ENCODE results near the gene PTPN3.
A peak's percentile ranks its signal among the peaks of the same experiment; 100 is the strongest.

The PTPN3 gene

GRCh38 chr9:109421026-109421970, 76.8 kb downstream of the PTPN3 start:
- DNase-seq: no peak

GRCh38 chr9:109419531-109419930, 78.6 kb downstream of the PTPN3 start:
- no peak for DNase-seq

GRCh38 chr9:109418827-109419226, 79.3 kb downstream of the PTPN3 start:
- no peak for DNase-seq

GRCh38 chr9:109417585-109418544, 80.2 kb downstream of the PTPN3 start:
- no peak for DNase-seq

GRCh38 chr9:109417054-109417453, 81.1 kb downstream of the PTPN3 start:
- peak in 1 of 2 donors; percentile 31 for DNase-seq

- no peak for DNase-seq
These were observed 81.9 kb downstream of the PTPN3 start for GRCh38 chr9:109416135-109416706.

- no peak for DNase-seq
These were observed 83.9 kb downstream of the PTPN3 start for GRCh38 chr9:109414125-109414785.

- peak in 1 of 2 donors; percentile 35 for DNase-seq
These were observed 86.2 kb downstream of the PTPN3 start for GRCh38 chr9:109411798-109412352.

- no peak for DNase-seq
These were observed 86.9 kb downstream of the PTPN3 start for GRCh38 chr9:109411069-109411761.

GRCh38 chr9:109409773-109410397, 88.2 kb downstream of the PTPN3 start:
- DNase-seq: no peak

GRCh38 chr9:109408759-109409462, 89.2 kb downstream of the PTPN3 start:
- no peak for DNase-seq

- no peak for DNase-seq
These were observed 94.3 kb downstream of the PTPN3 start for GRCh38 chr9:109403766-109404320.

- no peak for DNase-seq
These were observed 95.0 kb downstream of the PTPN3 start for GRCh38 chr9:109403116-109403515.

GRCh38 chr9:109401990-109402318, 96.2 kb downstream of the PTPN3 start:
- no peak for DNase-seq

- DNase-seq: peak in 1 of 2 donors; percentile 9
These were observed 96.7 kb downstream of the PTPN3 start for GRCh38 chr9:109401169-109401989.

- DNase-seq: no peak
These were observed 98.8 kb downstream of the PTPN3 start for GRCh38 chr9:109399258-109399767.

- DNase-seq: peak in 1 of 2 donors; percentile 46
These were observed 106.9 kb downstream of the PTPN3 start for GRCh38 chr9:109391176-109391575.

- no peak for DNase-seq
These were observed 110.3 kb downstream of the PTPN3 start for GRCh38 chr9:109387856-109388255.

- DNase-seq: no peak
These were observed 110.9 kb downstream of the PTPN3 start for GRCh38 chr9:109387206-109387605.

All from hippocampal formation (tissue), 2 donors.